Umbilical cord (tissue), 2 donors: ENCODE results near the gene TBL2. TPM values are rescaled to one million over a fixed set of nuclear protein-coding genes. Genes with fewer than 3 reads are reported as not detected.
"Not testable (repeated sequence)": the region's sequence is repeated elsewhere in the genome, so short reads cannot be mapped to it uniquely, and the experiment has no call there.

Source experiments
- DNase-seq: peaks from one replicate; pipeline ENCODE4 v3.0.0-alpha.2; 2015; ENCODE audit warnings: low spot score
- total RNA-seq: library from RNA; depleted of rRNA; stranded (reverse); fragments of >200 nt; gene quantifications from one replicate; pipeline ENCODE4 v1.2.3, GENCODE V29; 2014; ENCODE audit warnings: low replicate concordance; ENCODE audit not compliant: insufficient read depth

The TBL2 gene
- total RNA-seq, 1 donor from 2014 or later: 19.7 TPM

DNA sequence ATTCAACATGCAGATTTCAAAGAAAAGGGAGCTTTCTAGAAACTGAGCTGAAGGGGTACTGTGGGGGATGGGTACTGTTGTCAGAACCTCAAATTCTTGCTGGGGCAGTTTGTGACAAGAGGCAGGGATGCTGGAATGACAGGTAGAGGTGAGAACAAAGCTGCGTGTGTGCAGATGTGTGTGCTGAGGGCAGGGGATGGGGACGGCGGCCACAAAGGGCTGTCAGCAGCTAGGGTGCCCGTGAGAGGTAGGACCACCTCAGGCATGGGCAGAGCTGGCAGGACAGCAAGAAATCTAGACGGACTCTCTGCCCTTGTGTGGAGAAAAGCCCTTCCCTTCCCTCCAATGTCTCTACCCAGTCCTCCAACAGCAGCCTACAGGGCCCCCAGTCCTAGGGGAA is 41.9 kb downstream of the TBL2 start:
- peak; percentile 14 for DNase-seq

DNA sequence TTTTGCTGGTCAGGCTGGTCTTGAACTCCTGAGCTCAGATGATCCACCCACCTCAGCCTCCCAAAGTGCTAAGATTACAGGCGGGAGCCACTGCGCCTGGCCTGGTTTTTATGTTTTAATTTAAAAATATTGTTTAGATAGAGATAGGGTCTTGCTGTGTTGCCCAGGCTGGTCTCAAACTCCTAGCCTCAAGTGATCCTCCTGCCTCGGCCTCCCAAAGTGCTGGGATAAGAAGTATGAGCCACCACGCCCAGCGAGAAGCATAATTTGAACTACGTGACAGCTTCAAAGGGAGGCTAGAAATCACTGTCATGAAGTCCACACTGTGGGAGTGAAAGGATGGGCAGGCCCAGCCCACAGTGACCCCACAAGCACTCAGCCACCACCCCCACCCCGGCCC is 42.5 kb downstream of the TBL2 start:
- not testable (repeated sequence) for DNase-seq

DNA sequence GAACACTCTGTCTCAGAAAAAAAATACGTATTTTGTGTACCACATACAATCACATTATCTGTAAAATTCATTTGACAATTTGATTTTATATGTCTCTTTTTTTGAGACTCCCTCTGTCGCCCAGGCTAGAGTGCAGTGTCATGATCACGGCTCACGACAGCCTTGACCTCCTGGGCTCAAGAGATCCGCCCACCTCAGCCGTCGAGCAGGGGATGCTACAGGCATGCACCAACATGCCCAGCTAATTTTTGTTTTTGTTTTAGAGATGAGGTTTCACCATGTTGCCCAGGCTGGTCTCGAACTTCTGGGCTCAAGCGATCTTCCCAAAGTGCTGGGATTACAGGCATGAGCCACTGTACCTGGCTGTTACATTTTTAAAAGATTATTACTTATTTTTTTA is 44.6 kb downstream of the TBL2 start:
- no peak for DNase-seq

DNA sequence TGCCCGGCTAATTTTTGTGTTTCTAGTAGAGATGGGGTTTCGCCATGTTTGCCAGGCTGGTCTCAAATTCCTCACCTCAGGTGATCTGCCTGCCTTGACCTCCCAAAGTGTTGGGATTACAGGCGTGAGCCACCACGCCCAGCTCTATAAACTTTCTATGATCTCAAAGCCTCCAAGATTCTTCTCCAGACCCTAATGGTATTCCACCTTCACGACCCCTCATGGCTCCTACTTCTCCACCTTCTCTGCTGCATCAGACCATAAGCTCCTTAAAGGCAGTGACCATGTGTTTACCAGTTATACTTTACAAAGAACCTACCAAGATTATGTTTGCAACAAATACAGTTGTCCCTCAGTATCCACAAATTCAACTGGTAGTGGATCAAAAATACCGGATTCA is 46.2 kb downstream of the TBL2 start:
- DNase-seq: no peak

DNA sequence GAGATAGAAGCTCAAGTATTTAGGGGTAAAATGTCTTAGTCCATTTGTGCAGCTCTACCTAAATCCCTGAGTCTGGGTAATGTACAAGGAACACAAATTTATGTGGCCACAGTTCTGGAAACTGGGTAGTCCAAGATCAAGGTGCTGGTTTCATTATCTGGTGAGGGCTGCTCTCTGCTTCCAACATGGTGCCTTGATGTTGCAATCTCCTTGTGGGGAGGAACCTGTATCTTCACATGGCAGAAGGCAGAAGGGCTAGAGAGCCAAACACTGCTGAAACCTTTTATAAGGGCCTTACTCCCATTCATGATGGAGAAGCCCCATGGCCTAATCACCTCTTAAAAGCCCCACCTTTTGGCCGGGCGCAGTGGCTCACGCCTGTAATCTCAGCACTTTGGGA is 47.6 kb downstream of the TBL2 start:
- no peak for DNase-seq

DNA sequence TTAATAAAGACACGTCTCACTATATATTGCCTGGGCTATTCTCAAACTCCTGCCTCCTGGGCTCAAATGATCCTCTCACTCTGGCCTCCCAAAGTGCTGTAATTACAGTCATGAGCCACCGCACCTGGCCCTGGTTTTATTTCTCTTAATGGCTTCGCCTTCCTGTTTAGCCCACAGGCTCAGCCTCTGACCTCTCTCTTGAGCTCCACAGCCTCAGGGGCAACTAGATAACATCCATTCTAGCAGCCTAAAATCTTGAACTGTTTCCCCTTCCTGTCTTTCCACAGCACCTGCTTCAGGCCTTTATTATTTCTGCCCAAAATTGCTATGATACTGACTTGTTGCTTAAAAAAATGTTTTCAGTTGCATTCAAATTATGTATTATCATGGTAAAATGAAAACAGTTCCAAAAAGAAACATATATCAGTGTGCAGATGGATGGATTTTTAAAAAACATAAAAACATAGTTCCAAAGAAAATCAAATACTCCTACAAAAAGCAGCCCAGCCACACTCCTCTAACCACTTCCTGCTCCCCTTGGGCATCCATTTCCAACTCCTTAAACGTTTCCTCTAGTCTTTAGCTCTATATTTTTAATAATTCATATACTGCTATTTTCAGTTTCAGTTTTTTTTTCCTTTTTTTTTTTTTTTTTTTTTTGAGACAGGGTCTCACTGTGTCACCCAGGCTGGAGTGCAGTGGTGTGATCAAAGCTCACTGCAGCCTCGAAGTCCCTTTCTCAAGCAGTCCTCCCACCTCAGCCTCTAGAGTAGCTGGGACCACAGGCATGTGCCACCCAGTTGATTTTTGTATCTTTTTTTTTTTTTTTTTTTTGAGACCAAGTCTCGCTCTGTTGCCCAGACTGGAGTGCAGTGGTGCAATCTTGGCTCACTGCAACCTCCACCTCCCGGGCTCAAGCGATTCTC is 51.2 kb downstream of the TBL2 start:
- no peak for DNase-seq

DNA sequence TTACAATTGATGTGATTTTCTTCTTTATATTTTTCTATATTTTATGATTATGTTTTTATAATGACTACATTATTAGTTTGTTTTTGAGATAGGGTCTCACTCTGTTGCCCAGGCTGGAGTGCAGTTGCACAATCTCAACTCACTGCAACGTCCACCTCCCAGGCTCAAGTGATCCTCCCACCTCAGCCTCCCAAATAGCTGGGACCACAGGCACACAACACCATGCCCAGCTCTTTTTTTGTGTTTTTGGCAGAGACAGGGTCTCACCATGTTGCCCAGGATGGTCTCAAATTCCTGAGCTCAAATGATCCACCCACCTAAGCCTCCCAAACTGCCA is 52.3 kb downstream of the TBL2 start:
- not testable (repeated sequence) for DNase-seq

DNA sequence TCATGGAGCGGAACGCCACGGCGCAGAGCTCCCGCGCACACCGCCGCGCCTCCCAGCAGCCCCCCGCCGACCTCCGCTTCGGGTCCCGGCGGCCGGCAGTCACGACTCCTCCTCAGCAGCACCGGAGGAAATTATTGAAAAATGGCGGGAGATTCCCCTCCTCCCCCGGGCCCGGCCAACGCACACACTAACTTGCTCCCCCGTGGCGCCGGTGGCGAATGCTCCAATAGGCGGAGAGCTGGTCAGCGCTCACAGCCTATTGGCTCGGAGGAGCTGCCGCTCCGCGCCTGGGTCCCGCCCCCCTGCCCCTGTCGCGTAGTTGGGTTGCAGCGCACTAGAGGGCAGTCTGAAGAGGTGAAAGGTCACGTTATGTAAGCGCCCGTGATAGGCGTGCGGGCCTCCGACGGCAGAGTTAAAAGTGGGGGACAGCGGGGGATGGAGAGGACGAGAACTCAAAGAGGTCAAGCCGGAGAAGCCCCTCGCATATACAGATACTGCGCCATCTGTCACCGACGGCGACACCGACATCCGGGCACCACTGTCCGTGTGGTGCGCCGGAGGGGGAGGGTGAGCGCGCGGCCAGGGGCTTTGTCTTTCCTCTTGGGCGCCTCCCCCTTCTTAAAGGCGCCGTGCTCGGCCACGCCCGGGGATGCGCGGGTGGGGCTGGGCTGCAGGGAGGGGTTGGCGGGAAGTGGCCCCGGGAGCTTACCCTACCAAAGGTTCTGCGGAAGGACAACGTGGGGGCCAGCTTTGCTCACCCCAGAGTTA is 56.1 kb downstream of the TBL2 start, which contains the start of gene BAZ1B:
Gene BAZ1B, minus strand, starts transcription at position 189 of the 768 bp plus-strand sequence. CDS start 360 bp downstream, outside the sequence.
- DNase-seq: peak; percentile 99

DNA sequence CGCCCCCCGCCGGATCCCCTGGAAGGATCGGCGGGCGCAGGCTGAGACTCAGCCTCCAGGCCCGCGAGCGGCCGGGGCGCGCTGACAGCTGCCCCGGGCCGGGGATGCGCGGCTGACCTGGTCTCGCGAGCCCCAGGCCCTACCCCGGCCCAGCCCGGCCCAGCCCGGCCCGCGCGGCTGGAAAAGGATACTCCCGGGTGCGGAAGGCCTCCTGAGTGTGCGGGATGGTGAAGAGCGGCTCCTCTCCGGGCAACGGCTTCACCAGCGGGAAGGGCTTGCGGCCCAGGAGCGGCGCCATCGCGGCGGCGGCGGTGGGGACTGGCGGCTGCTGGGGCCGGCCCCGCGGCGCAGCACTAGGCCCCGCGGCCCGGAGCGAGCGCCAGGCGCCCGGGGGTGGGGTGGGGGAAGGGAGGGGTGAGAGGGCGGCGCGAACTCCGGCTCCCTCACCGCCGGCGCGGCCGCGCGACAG is 56.7 kb downstream of the TBL2 start:
- DNase-seq: no peak

DNA sequence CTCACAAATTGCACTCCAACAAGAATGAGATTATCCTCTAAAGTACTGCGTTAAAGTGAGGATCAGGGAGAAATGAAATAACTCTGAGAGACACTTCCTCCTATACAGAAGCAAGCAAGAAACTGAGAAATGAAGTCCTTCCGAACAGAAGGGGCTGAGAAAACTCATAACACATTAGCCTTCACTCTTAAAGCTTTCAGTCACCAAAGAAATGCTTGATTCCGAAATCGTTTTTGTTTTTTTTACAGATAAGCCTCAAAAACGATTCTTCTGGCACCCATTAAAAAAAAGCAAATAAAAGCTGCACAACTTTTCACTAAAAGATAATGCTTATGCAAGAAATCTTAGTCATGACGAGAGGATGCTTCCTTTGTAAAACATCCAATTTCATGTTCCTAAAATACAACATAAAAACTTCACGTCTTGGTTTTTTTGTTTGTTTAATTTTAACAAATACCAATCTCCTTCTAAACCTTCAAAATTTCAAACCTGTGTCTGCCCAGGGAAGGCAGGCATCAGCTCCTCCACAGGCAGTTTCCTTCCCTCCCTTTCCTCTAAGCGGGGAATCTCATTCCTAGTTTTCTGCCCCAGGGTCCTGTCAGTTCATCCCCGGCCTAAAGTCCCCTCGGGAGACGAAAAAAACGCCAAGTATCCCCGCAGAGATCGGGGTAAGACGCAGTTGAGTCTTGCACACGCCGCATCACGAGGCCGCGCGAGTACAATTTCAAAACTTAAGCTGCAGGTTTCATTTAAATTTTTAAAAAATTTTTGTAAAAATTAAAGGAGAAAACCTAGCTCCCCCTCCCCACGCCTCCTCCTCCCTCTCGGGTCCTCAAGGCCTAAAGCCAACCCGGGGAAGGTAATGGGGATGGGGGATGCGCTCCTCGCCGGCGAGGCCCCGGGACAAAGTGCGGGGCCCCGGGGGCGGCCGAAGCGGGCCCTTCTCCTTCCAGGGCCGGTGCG is 57.4 kb downstream of the TBL2 start:
- DNase-seq: peak; percentile 23

DNA sequence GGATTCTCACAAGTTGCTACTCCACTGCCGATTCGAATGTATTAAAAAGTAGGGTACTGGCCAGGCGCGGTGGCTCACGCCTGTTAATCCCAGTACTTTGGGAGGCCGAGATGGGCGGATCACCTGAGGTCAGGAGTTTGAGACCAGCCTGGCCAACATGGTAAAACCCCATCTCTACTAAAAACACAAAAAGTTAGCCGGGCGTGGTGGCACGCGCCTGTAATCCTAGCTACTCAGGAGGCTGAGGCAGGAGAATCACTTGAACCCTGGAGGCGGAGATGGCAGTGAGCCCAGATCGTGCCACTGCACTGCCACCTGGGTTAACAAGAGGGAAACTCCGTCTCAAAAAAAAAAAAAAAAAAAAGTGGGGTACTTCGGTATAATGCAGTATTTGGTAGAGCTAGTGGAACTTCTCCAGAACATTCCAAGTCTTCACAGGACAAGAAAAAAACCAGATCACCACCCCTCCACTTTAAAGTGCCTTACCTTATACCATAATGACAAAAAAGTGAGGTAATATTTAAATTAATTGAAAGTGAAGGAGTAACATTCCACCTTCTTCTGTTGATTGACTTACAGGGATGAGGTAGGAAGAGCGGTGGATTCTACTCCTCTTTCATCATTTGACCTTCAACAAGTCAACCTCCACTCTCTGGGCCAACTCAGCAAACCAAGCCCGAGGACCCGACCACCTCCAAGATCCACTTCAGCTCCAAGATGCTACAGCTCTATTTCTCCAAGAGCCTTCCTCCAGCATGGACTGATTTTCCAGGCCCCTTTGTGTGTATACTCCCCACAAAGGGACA is 58.3 kb downstream of the TBL2 start:
- DNase-seq: no peak

DNA sequence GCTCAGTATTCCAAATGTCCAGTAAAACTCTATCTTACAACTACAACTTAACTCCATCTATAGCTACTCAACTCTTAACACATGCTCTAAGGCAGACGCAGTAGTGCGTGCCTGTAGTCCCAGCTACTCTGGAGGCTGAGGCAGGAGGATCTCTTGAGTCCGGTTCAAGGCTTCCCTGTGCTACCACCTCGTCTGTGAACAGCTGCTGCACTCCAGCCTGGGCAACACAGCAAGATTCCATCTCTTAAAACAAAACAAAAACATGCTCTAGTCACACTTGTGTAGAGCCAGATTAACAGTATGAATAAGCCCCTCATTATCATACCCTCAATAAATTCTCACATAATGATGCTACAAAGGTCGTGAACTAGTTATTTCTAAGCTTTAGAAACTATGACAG is 59.9 kb downstream of the TBL2 start:
- DNase-seq: no peak

Other genes starting within 250 kb of the TBL2 start
- gene FZD9, start 144.8 kb downstream of the TBL2 start, total RNA-seq: not detected
- 57.8 TPM for gene BAZ1B, start 56.3 kb downstream of the TBL2 start, total RNA-seq
- 11.6 TPM for gene BCL7B, start 20.9 kb downstream of the TBL2 start, total RNA-seq
- gene MLXIPL, start 45.9 kb upstream of the TBL2 start, total RNA-seq: 1.7 TPM
- 10.1 TPM for gene VPS37D, start 89.3 kb upstream of the TBL2 start, total RNA-seq
- 0.96 TPM for gene DNAJC30, start 104.9 kb upstream of the TBL2 start, total RNA-seq
- gene BUD23, start 105.0 kb upstream of the TBL2 start, total RNA-seq: 47.4 TPM
- gene STX1A, start 141.1 kb upstream of the TBL2 start, total RNA-seq: 24.6 TPM
- gene ABHD11, start 160.2 kb upstream of the TBL2 start, total RNA-seq: 2.2 TPM
- 0.72 TPM for gene CLDN3, start 191.7 kb upstream of the TBL2 start, total RNA-seq